Fibroblast of lung (primary cell): Measurements from ENCODE around the gene SPACA1.

Experiments used
- CTCF ChIP-seq, 2 donors: IDR thresholded peaks in 1 of 2; conservative IDR thresholded peaks in 1 of 2; 1 replicate in 1 of 2; 2 replicates in 1 of 2; pipeline ENCODE4 v1.5.1; 2011 to 2012; ENCODE audit warnings: low read length in 2 of 2, control low read depth in 1 of 2, inconsistent platforms in 1 of 2, low read depth in 1 of 2, mild to moderate bottlenecking in 1 of 2
- EZH2 ChIP-seq: IDR thresholded peaks from 2 replicates; pipeline ENCODE4 v1.5.1; 2012; ENCODE audit warnings: low read length, control low read depth, mild to moderate bottlenecking; ENCODE audit errors: missing control alignments

DNA sequence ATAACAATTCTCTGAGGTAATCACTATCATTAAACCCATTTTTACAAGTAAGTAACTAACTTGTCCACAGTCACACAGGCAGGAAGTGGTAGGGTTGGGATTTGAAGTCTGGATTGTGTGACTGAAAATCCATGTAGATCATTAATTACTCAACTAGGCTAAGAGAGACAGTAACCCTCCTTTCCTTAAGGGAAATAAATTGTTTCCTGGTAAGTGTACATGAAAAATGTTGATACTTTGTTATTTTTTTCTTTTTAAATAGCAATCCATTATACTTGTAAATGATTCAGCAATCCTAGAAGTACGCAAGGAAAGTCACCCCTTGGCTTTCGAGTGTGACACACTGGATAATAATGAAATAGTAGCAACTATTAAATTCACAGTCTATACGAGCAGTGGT, 11.6 kb downstream of the SPACA1 start:
- TF ChIP-seq CTCF (conservative IDR thresholded peaks at IDR 0.05 in 1 of 2, IDR thresholded peaks at IDR 0.05 in 1 of 2; ENCODE audit: low read depth in 1 of 2, low read length in 2 of 2) (no peak), EZH2 (no peak)
